Measurements from ENCODE around the gene MPZL1. TPM values are rescaled to one million over a fixed set of nuclear protein-coding genes. Genes with fewer than 3 reads are reported as not detected.

The MPZL1 gene
- total and polyA plus RNA-seq, 2 of the 13 experiments (the other 11 are each of a cell fraction or from before 2014, with no cell fraction given): 38.0 to 68.7 TPM

- Histone ChIP-seq H3K9ac (ENCODE audit: insufficient read depth, low read depth, low read length) (no peak overlapping the region), H3K4me3 (replicated peaks in 1 of 3; ENCODE audit: insufficient read depth in 1 of 3, low read depth in 2 of 3, low read length in 3 of 3) (no peak overlapping the region), H4K20me1 (ENCODE audit: insufficient read depth, low read length) (no peaks in the 10 kb centered on the region), H2AFZ (ENCODE audit: low read length) (no peak overlapping the region), H3K4me1 (ENCODE audit: insufficient read depth, low read length) (no peaks in the 10 kb centered on the region), H3K36me3 (replicated peaks in 1 of 2; ENCODE audit: control insufficient read depth in 1 of 2, insufficient read depth in 2 of 2, low read length in 2 of 2) (peaks cover 6 to 60% of the 10 kb centered on the region in 2 experiments), H3K27ac (ENCODE audit: extremely low read length, insufficient read depth, low read length) (no peak overlapping the region), H3K79me2 (ENCODE audit: insufficient read depth, low read length) (no peaks in the 10 kb centered on the region), H3K27me3 (ENCODE audit: control insufficient read depth in 1 of 2, insufficient read depth in 2 of 2, low read length in 2 of 2) (no peaks in the 10 kb centered on the region), H3K9me3 (ENCODE audit: low read length) (no peaks in the 10 kb centered on the region), H3K4me2 (ENCODE audit: low read depth, low read length) (no peak overlapping the region)
- ATAC-seq (no peak), DNase-seq (ENCODE audit: low spot score) (no peak), FAIRE-seq (no peak)
- ChIA-PET POLR2A (no interaction called here), CTCF (ENCODE audit: low intra/inter-chr PET ratio, low total read pairs) (no interaction called here)
- TF ChIP-seq SETDB1 (CRISPR knock-in tag; IDR thresholded peaks at IDR 0.05; ENCODE audit: borderline replicate concordance): no peak
- intact Hi-C loops (cut with micrococcal nuclease; ENCODE audit: unreplicated experiment): no loop called here
- no TSS peak for BruUV-seq (replicated peaks)
- in situ Hi-C loops (cut with HindIII; ENCODE audit: extremely low pct_ligation_motif_present, low pct_unique_long_range_greater_than_20kb): no loop called here
These were observed 52.9 kb downstream of the MPZL1 start for GRCh38 chr1:167774710-167775109.

GRCh38 chr1:167775178-167775577 lies 53.4 kb downstream of the MPZL1 start:
- FAIRE-seq (no peak), ATAC-seq (no peak), DNase-seq (ENCODE audit: low spot score) (no peak)
- Histone ChIP-seq H3K27me3 (ENCODE audit: control insufficient read depth in 1 of 2, insufficient read depth in 2 of 2, low read length in 2 of 2) (no peaks in the 10 kb centered on the region), H3K79me2 (ENCODE audit: insufficient read depth, low read length) (no peaks in the 10 kb centered on the region), H3K4me3 (replicated peaks in 1 of 3; ENCODE audit: insufficient read depth in 1 of 3, low read depth in 2 of 3, low read length in 3 of 3) (no peak overlapping the region), H3K9me3 (ENCODE audit: low read length) (no peaks in the 10 kb centered on the region), H2AFZ (ENCODE audit: low read length) (no peak overlapping the region), H3K4me2 (ENCODE audit: low read depth, low read length) (no peak overlapping the region), H4K20me1 (ENCODE audit: insufficient read depth, low read length) (no peaks in the 10 kb centered on the region), H3K9ac (ENCODE audit: insufficient read depth, low read depth, low read length) (no peak overlapping the region), H3K27ac (ENCODE audit: extremely low read length, insufficient read depth, low read length) (no peak overlapping the region), H3K4me1 (ENCODE audit: insufficient read depth, low read length) (no peaks in the 10 kb centered on the region), H3K36me3 (replicated peaks in 1 of 2; ENCODE audit: control insufficient read depth in 1 of 2, insufficient read depth in 2 of 2, low read length in 2 of 2) (peaks cover 6 to 61% of the 10 kb centered on the region in 2 experiments)
- 95% methylated on average over 2 of the region's 2 CpGs for WGBS (ENCODE audit: low lambda C conversion rate)
- intact Hi-C loops (cut with micrococcal nuclease; ENCODE audit: unreplicated experiment) (no loop called here), in situ Hi-C loops (cut with HindIII; ENCODE audit: extremely low pct_ligation_motif_present, low pct_unique_long_range_greater_than_20kb) (no loop called here)
- ChIA-PET CTCF (ENCODE audit: low intra/inter-chr PET ratio, low total read pairs) (no interaction called here), POLR2A (no interaction called here)
- BruUV-seq (replicated peaks): no TSS peak
- TF ChIP-seq ZNF121 (CRISPR knock-in tag; IDR thresholded peaks at IDR 0.05) (no peak), DNMT1 (CRISPR knock-in tag; IDR thresholded peaks at IDR 0.05) (no peak), ATF3 (CRISPR knock-in tag; IDR thresholded peaks at IDR 0.05) (no peak), FOSL1 (CRISPR knock-in tag; IDR thresholded peaks at IDR 0.05; ENCODE audit: borderline replicate concordance) (no peak), GLI4 (CRISPR knock-in tag; IDR thresholded peaks at IDR 0.05; ENCODE audit: borderline replicate concordance) (no peak), ZBTB39 (CRISPR knock-in tag; IDR thresholded peaks at IDR 0.05) (no peak), NPAS2 (CRISPR knock-in tag; IDR thresholded peaks at IDR 0.05; ENCODE audit: borderline replicate concordance) (no peak), ZNF570 (CRISPR knock-in tag; IDR thresholded peaks at IDR 0.05; ENCODE audit: borderline replicate concordance) (no peak), ZNF224 (CRISPR knock-in tag; IDR thresholded peaks at IDR 0.05) (no peak), ZNF414 (CRISPR knock-in tag; IDR thresholded peaks at IDR 0.05) (no peak), MXI1 (IDR thresholded peaks at IDR 0.05; ENCODE audit: borderline replicate concordance, low read depth, low read length) (no peak), CERS6 (CRISPR knock-in tag; IDR thresholded peaks at IDR 0.05) (no peak)
